G401 (cell line): ENCODE measurements around the gene PXK. TPM values are rescaled to one million over a fixed set of nuclear protein-coding genes. Genes with fewer than 3 reads are reported as not detected.
"Not testable (repeated sequence)": the region's sequence is repeated elsewhere in the genome, so short reads cannot be mapped to it uniquely, and the experiment has no call there.

Experiments
- DNase-seq: peaks from one replicate; pipeline ENCODE4 v3.0.0-alpha.2; 2015; ENCODE audit warnings: low spot score
- in situ Hi-C: cut with HindIII; loops from 2 replicates; pipeline ENCODE4 v1.10.0; 2016; ENCODE audit warnings: low sequenced_read_pairs, mixed read lengths
- total RNA-seq: library from RNA; depleted of rRNA; stranded (reverse); fragments of >200 nt; shearing (Covaris generic); gene quantifications from 2 replicates; pipeline ENCODE4 v1.2.3, GENCODE V29; 2014; rRNA removed

The PXK gene
- total RNA-seq = 17.0 and 18.4 TPM in 2 replicates

GRCh38 chr3:58332575-58333188 lies at the start of gene PXK:
PXK (plus strand) TSS chr3:58332892; CDS start chr3:58332989, 97 bp downstream.
- peak; percentile 78 for DNase-seq
- in situ Hi-C loops = no loop called here

- DNase-seq = no peak
- in situ Hi-C loops = no loop called here
Measured at GRCh38 chr3:58285334-58285733, 47.4 kb upstream of the PXK start.

- in situ Hi-C loops = no loop called here
- no peak for DNase-seq
Measured at GRCh38 chr3:58287354-58287753, 45.3 kb upstream of the PXK start.

GRCh38 chr3:58288011-58288728 lies 44.5 kb upstream of the PXK start:
- peak; percentile 94 for DNase-seq
- in situ Hi-C loops = no loop called here

- in situ Hi-C loops, DNase-seq: not testable (repeated sequence)
Measured at GRCh38 chr3:58288964-58289613, 43.6 kb upstream of the PXK start.

GRCh38 chr3:58290446-58290845 lies 42.2 kb upstream of the PXK start:
- DNase-seq, in situ Hi-C loops: not testable (repeated sequence)

- DNase-seq = no peak
- in situ Hi-C loops = no loop called here
Measured at GRCh38 chr3:58291671-58292338, 40.9 kb upstream of the PXK start.

GRCh38 chr3:58292866-58293265 lies 39.8 kb upstream of the PXK start:
- in situ Hi-C loops = no loop called here
- no peak for DNase-seq

- in situ Hi-C loops = no loop called here
Measured at GRCh38 chr3:58293516-58293915, 39.2 kb upstream of the PXK start.

GRCh38 chr3:58296269-58296668 lies 36.4 kb upstream of the PXK start:
- in situ Hi-C loops = no loop called here
- no peak for DNase-seq

More at GRCh38 chr3:58293516-58293915, 39.2 kb upstream of the PXK start:
- DNase-seq = peak; percentile 91

GRCh38 chr3:58296843-58297242 lies 35.8 kb upstream of the PXK start:
- in situ Hi-C loops = no loop called here
- DNase-seq = no peak

GRCh38 chr3:58298190-58298589 lies 34.5 kb upstream of the PXK start:
- no peak for DNase-seq
- in situ Hi-C loops = no loop called here

GRCh38 chr3:58299075-58299474 lies 33.6 kb upstream of the PXK start:
- in situ Hi-C loops = no loop called here
- DNase-seq = no peak

- in situ Hi-C loops = loop anchor here (10.0 kb wide), 1 partner anchor 105 kb away; no protein-coding TSS in a partner anchor
- peak; percentile 79 for DNase-seq
Measured at GRCh38 chr3:58299839-58300516, 32.7 kb upstream of the PXK start.

GRCh38 chr3:58305882-58306711 lies 26.6 kb upstream of the PXK start, which contains the start of the genes HTD2 and RPP14:
HTD2 (plus strand) TSS chr3:58306520; CDS start chr3:58317614, 11,094 bp downstream.
RPP14 (plus strand) TSS chr3:58306245; CDS start chr3:58310330, 4,085 bp downstream.
- peak; percentile 96 for DNase-seq
- in situ Hi-C loops = loop anchor here (10.0 kb wide), 1 partner anchor 111 kb away; no protein-coding TSS in a partner anchor

- in situ Hi-C loops = loop anchor here (10.0 kb wide), 1 partner anchor 113 kb away; no protein-coding TSS in a partner anchor
- peak; percentile 41 for DNase-seq
Measured at GRCh38 chr3:58307639-58308215, 25.0 kb upstream of the PXK start.

- DNase-seq = peak; percentile 25
Measured at GRCh38 chr3:58308728-58309127, 24.0 kb upstream of the PXK start.

GRCh38 chr3:58317811-58318210 lies 14.9 kb upstream of the PXK start:
- in situ Hi-C loops = no loop called here
- DNase-seq = no peak

More at GRCh38 chr3:58308728-58309127, 24.0 kb upstream of the PXK start:
- in situ Hi-C loops = loop anchor here (10.0 kb wide), 1 partner anchor 114 kb away; no protein-coding TSS in a partner anchor
